Kidney epithelial cell (primary cell): ENCODE results near the gene KAT2A. TPM values are rescaled to one million over a fixed set of nuclear protein-coding genes. Genes with fewer than 3 reads are reported as not detected.

Source experiments
- DNase-seq: peaks from one replicate; pipeline ENCODE4 v3.0.0-alpha.2; 2010; ENCODE audit warnings: low read depth
- H3K27me3 ChIP-seq: 2 replicates; pipeline ENCODE4 v1.6.0; 2011; ENCODE audit warnings: low read length; ENCODE audit not compliant: control insufficient read depth, insufficient read depth
- H3K36me3 ChIP-seq: 2 replicates; pipeline ENCODE4 v1.5.1; 2011; ENCODE audit warnings: low read length; ENCODE audit not compliant: control insufficient read depth, insufficient read depth
- H3K4me3 ChIP-seq: 2 replicates; pipeline ENCODE4 v1.5.1; 2011; ENCODE audit warnings: low read depth, mild to moderate bottlenecking, control low read depth, low read length
- CTCF ChIP-seq: IDR thresholded peaks from 2 replicates; pipeline ENCODE4 v1.5.1; 2011; ENCODE audit warnings: mild to moderate bottlenecking, moderate library complexity, low read length, control low read depth, inconsistent platforms; ENCODE audit not compliant: insufficient read depth, poor library complexity, severe bottlenecking
- total RNA-seq: library from RNA; depleted of rRNA; stranded (reverse); fragments of >200 nt; gene quantifications from 2 replicates; pipeline ENCODE4 v1.2.3, GENCODE V29; 2015

Gene KAT2A
- total RNA-seq, 1 donor from 2014 or later = 22.2 TPM

- H3K36me3 ChIP-seq = no peaks in the 10 kb centered on the region
- no peaks in the 10 kb centered on the region for H3K27me3 ChIP-seq
- H3K4me3 ChIP-seq = no peak overlapping the region
- no peak for TF ChIP-seq CTCF
- DNase-seq = no peak
These were observed 17.8 kb upstream of the KAT2A start for GRCh38 chr17:42138749-42139492.

- H3K27me3 ChIP-seq = no peaks in the 10 kb centered on the region
- no peaks in the 10 kb centered on the region for H3K36me3 ChIP-seq
- TF ChIP-seq CTCF = no peak
- H3K4me3 ChIP-seq = no peak overlapping the region
- no peak for DNase-seq
These were observed 15.5 kb upstream of the KAT2A start for GRCh38 chr17:42136654-42137051.

- H3K36me3 ChIP-seq = no peaks in the 10 kb centered on the region
- no peak for DNase-seq
These were observed 14.8 kb upstream of the KAT2A start for GRCh38 chr17:42135664-42136653.

GRCh38 chr17:42135151-42135550, 14.0 kb upstream of the KAT2A start:
- TF ChIP-seq CTCF = no peak
- Histone ChIP-seq H3K27me3 (no peaks in the 10 kb centered on the region), H3K36me3 (no peaks in the 10 kb centered on the region), H3K4me3 (no peak overlapping the region)
- no peak for DNase-seq

More at GRCh38 chr17:42135664-42136653, 14.8 kb upstream of the KAT2A start:
- no peak overlapping the region for H3K4me3 ChIP-seq
- TF ChIP-seq CTCF = no peak
- no peaks in the 10 kb centered on the region for H3K27me3 ChIP-seq

GRCh38 chr17:42133461-42134041, 12.4 kb upstream of the KAT2A start:
- no peaks in the 10 kb centered on the region for H3K36me3 ChIP-seq
- DNase-seq = no peak
- no peak for TF ChIP-seq CTCF

More at GRCh38 chr17:42133461-42134041, 12.4 kb upstream of the KAT2A start:
- no peak overlapping the region for H3K4me3 ChIP-seq
- H3K27me3 ChIP-seq = no peaks in the 10 kb centered on the region
